ENCODE measurements around the gene ITPR1. TPM values are rescaled to one million over a fixed set of nuclear protein-coding genes. Genes with fewer than 3 reads are reported as not detected.
A peak's percentile ranks its signal among the peaks of the same experiment; 100 is the strongest.

Gene ITPR1
- total and polyA plus RNA-seq, 5 donors from 2014 or later: 6.9 to 97.5 (median 9.5) TPM

- H3K27ac Mint-ChIP-seq: no peak overlapping the region
- no peak overlapping the region for H3K4me3 ChIP-seq (ENCODE audit: low read depth, low read length)
- no peaks in the 10 kb centered on the region for H3K27me3 ChIP-seq (ENCODE audit: control insufficient read depth, insufficient read depth, low read length)
- ATAC-seq (ENCODE audit: low read depth in 2 of 2) (no peak), DNase-seq (no peak)
- peaks cover 69% of the 10 kb centered on the region for H3K36me3 Mint-ChIP-seq
- H3K27me3 Mint-ChIP-seq: peaks cover 4% of the 10 kb centered on the region
- no peak overlapping the region for H3K4me3 Mint-ChIP-seq
- H3K27ac ChIP-seq (ENCODE audit: insufficient read depth, low read length, poor library complexity, severe bottlenecking): no peak overlapping the region
- H3K4me1 ChIP-seq (ENCODE audit: control insufficient read depth, insufficient read depth, low read length, poor library complexity, severe bottlenecking): no peaks in the 10 kb centered on the region
- peaks cover 46% of the 10 kb centered on the region for H3K36me3 ChIP-seq (ENCODE audit: control insufficient read depth, insufficient read depth, low read length)
- no peaks in the 10 kb centered on the region for H3K9me3 Mint-ChIP-seq
- H3K4me1 Mint-ChIP-seq: no peaks in the 10 kb centered on the region
- no peaks in the 10 kb centered on the region for H3K9me3 ChIP-seq (ENCODE audit: control insufficient read depth in 2 of 2, low read length in 2 of 2)
These were observed 292.4 kb downstream of the ITPR1 start for GRCh38 chr3:4785551-4785950.

- no peaks in the 10 kb centered on the region for H3K9me3 Mint-ChIP-seq
These were observed 293.3 kb downstream of the ITPR1 start for GRCh38 chr3:4786431-4786830.

GRCh38 chr3:4791358-4791757 lies 298.2 kb downstream of the ITPR1 start:
- no peak for DNase-seq
- Histone ChIP-seq H3K27ac (ENCODE audit: insufficient read depth, low read length, poor library complexity, severe bottlenecking) (no peak overlapping the region), H3K4me1 (ENCODE audit: control insufficient read depth, insufficient read depth, low read length, poor library complexity, severe bottlenecking) (no peaks in the 10 kb centered on the region), H3K36me3 (ENCODE audit: control insufficient read depth, insufficient read depth, low read length) (peaks cover 42% of the 10 kb centered on the region), H3K9me3 (ENCODE audit: control insufficient read depth in 2 of 2, low read length in 2 of 2) (no peaks in the 10 kb centered on the region), H3K27me3 (ENCODE audit: control insufficient read depth, insufficient read depth, low read length) (no peaks in the 10 kb centered on the region), H3K4me3 (ENCODE audit: low read depth, low read length) (no peak overlapping the region)
- ATAC-seq (ENCODE audit: low read depth in 2 of 2): no peak
- Mint-ChIP-seq H3K4me1 (no peaks in the 10 kb centered on the region), H3K36me3 (peaks cover 72% of the 10 kb centered on the region), H3K27ac (peak overlapping the region in 1 of 3 donors; percentile 2), H3K4me3 (no peak overlapping the region), H3K9me3 (no peaks in the 10 kb centered on the region), H3K27me3 (no peaks in the 10 kb centered on the region)

More at GRCh38 chr3:4786431-4786830, 293.3 kb downstream of the ITPR1 start:
- no peak for DNase-seq
- H3K27ac Mint-ChIP-seq: peak overlapping the region in 1 of 3 donors; percentile 10
- H3K27me3 Mint-ChIP-seq: peaks cover 4% of the 10 kb centered on the region
- no peak overlapping the region for H3K4me3 Mint-ChIP-seq
- Histone ChIP-seq H3K27ac (ENCODE audit: insufficient read depth, low read length, poor library complexity, severe bottlenecking) (no peak overlapping the region), H3K9me3 (ENCODE audit: control insufficient read depth in 2 of 2, low read length in 2 of 2) (no peaks in the 10 kb centered on the region), H3K36me3 (ENCODE audit: control insufficient read depth, insufficient read depth, low read length) (peaks cover 49% of the 10 kb centered on the region), H3K4me1 (ENCODE audit: control insufficient read depth, insufficient read depth, low read length, poor library complexity, severe bottlenecking) (no peaks in the 10 kb centered on the region), H3K27me3 (ENCODE audit: control insufficient read depth, insufficient read depth, low read length) (no peaks in the 10 kb centered on the region), H3K4me3 (ENCODE audit: low read depth, low read length) (no peak overlapping the region)
- no peak for ATAC-seq (ENCODE audit: low read depth in 2 of 2)
- peaks cover 78% of the 10 kb centered on the region for H3K36me3 Mint-ChIP-seq
- H3K4me1 Mint-ChIP-seq: no peaks in the 10 kb centered on the region

- Histone ChIP-seq H3K36me3 (ENCODE audit: control insufficient read depth, insufficient read depth, low read length) (peaks cover 37% of the 10 kb centered on the region), H3K9me3 (ENCODE audit: control insufficient read depth in 2 of 2, low read length in 2 of 2) (no peaks in the 10 kb centered on the region)
These were observed 300.2 kb downstream of the ITPR1 start for GRCh38 chr3:4793311-4793710.

GRCh38 chr3:4794331-4794730 lies 301.2 kb downstream of the ITPR1 start:
- Histone ChIP-seq H3K36me3 (ENCODE audit: control insufficient read depth, insufficient read depth, low read length) (peaks cover 32% of the 10 kb centered on the region), H3K27ac (ENCODE audit: insufficient read depth, low read length, poor library complexity, severe bottlenecking) (no peak overlapping the region), H3K9me3 (ENCODE audit: control insufficient read depth in 2 of 2, low read length in 2 of 2) (no peaks in the 10 kb centered on the region), H3K27me3 (ENCODE audit: control insufficient read depth, insufficient read depth, low read length) (no peaks in the 10 kb centered on the region), H3K4me1 (ENCODE audit: control insufficient read depth, insufficient read depth, low read length, poor library complexity, severe bottlenecking) (no peaks in the 10 kb centered on the region), H3K4me3 (ENCODE audit: low read depth, low read length) (no peak overlapping the region)
- Mint-ChIP-seq H3K4me3 (no peak overlapping the region), H3K27ac (no peak overlapping the region), H3K4me1 (no peaks in the 10 kb centered on the region), H3K27me3 (no peaks in the 10 kb centered on the region), H3K36me3 (peaks cover 78% of the 10 kb centered on the region), H3K9me3 (no peaks in the 10 kb centered on the region)
- no peak for DNase-seq
- no peak for ATAC-seq (ENCODE audit: low read depth in 2 of 2)

More at GRCh38 chr3:4793311-4793710, 300.2 kb downstream of the ITPR1 start:
- peaks cover 79% of the 10 kb centered on the region for H3K36me3 Mint-ChIP-seq
- no peaks in the 10 kb centered on the region for H3K4me1 ChIP-seq (ENCODE audit: control insufficient read depth, insufficient read depth, low read length, poor library complexity, severe bottlenecking)
- DNase-seq (no peak), ATAC-seq (ENCODE audit: low read depth in 2 of 2) (no peak)
- H3K4me3 ChIP-seq (ENCODE audit: low read depth, low read length): no peak overlapping the region
- H3K4me3 Mint-ChIP-seq: no peak overlapping the region
- no peaks in the 10 kb centered on the region for H3K27me3 Mint-ChIP-seq
- no peak overlapping the region for H3K27ac ChIP-seq (ENCODE audit: insufficient read depth, low read length, poor library complexity, severe bottlenecking)
- H3K27ac Mint-ChIP-seq: no peak overlapping the region
- H3K9me3 Mint-ChIP-seq: no peaks in the 10 kb centered on the region
- no peaks in the 10 kb centered on the region for H3K27me3 ChIP-seq (ENCODE audit: control insufficient read depth, insufficient read depth, low read length)
- no peaks in the 10 kb centered on the region for H3K4me1 Mint-ChIP-seq

- H3K4me1 Mint-ChIP-seq: no peaks in the 10 kb centered on the region
- no peaks in the 10 kb centered on the region for H3K4me1 ChIP-seq (ENCODE audit: control insufficient read depth, insufficient read depth, low read length, poor library complexity, severe bottlenecking)
- no peaks in the 10 kb centered on the region for H3K9me3 Mint-ChIP-seq
- H3K36me3 ChIP-seq (ENCODE audit: control insufficient read depth, insufficient read depth, low read length): peaks cover 34% of the 10 kb centered on the region
- H3K36me3 Mint-ChIP-seq: peaks cover 81% of the 10 kb centered on the region
- H3K27ac Mint-ChIP-seq: no peak overlapping the region
- no peak for ATAC-seq (ENCODE audit: low read depth in 2 of 2)
- no peak overlapping the region for H3K27ac ChIP-seq (ENCODE audit: insufficient read depth, low read length, poor library complexity, severe bottlenecking)
- no peak overlapping the region for H3K4me3 ChIP-seq (ENCODE audit: low read depth, low read length)
- no peaks in the 10 kb centered on the region for H3K9me3 ChIP-seq (ENCODE audit: control insufficient read depth in 2 of 2, low read length in 2 of 2)
- no peak overlapping the region for H3K4me3 Mint-ChIP-seq
- no peaks in the 10 kb centered on the region for H3K27me3 ChIP-seq (ENCODE audit: control insufficient read depth, insufficient read depth, low read length)
- no peak for DNase-seq
- no peaks in the 10 kb centered on the region for H3K27me3 Mint-ChIP-seq
These were observed 301.6 kb downstream of the ITPR1 start for GRCh38 chr3:4794798-4795197.

GRCh38 chr3:4795905-4796304 lies 302.8 kb downstream of the ITPR1 start:
- H3K9me3 Mint-ChIP-seq: no peaks in the 10 kb centered on the region
- no peaks in the 10 kb centered on the region for H3K27me3 Mint-ChIP-seq
- peaks cover 37% of the 10 kb centered on the region for H3K36me3 ChIP-seq (ENCODE audit: control insufficient read depth, insufficient read depth, low read length)

GRCh38 chr3:4797201-4797705 lies 304.1 kb downstream of the ITPR1 start:
- H3K4me3 ChIP-seq (ENCODE audit: low read depth, low read length): no peak overlapping the region
- no peak overlapping the region for H3K27ac ChIP-seq (ENCODE audit: insufficient read depth, low read length, poor library complexity, severe bottlenecking)
- Mint-ChIP-seq H3K27ac (no peak overlapping the region), H3K4me3 (no peak overlapping the region), H3K9me3 (no peaks in the 10 kb centered on the region), H3K4me1 (peaks cover 0 to 2% (median 0%) of the 10 kb centered on the region in 4 donors), H3K27me3 (no peaks in the 10 kb centered on the region), H3K36me3 (peaks cover 75% of the 10 kb centered on the region)
- DNase-seq: no peak
- no peaks in the 10 kb centered on the region for H3K27me3 ChIP-seq (ENCODE audit: control insufficient read depth, insufficient read depth, low read length)
- H3K36me3 ChIP-seq (ENCODE audit: control insufficient read depth, insufficient read depth, low read length): peaks cover 25% of the 10 kb centered on the region
- ATAC-seq (ENCODE audit: low read depth in 2 of 2): no peak
- H3K9me3 ChIP-seq (ENCODE audit: control insufficient read depth in 2 of 2, low read length in 2 of 2): no peaks in the 10 kb centered on the region
- no peaks in the 10 kb centered on the region for H3K4me1 ChIP-seq (ENCODE audit: control insufficient read depth, insufficient read depth, low read length, poor library complexity, severe bottlenecking)

More at GRCh38 chr3:4795905-4796304, 302.8 kb downstream of the ITPR1 start:
- Mint-ChIP-seq H3K4me1 (no peaks in the 10 kb centered on the region), H3K4me3 (no peak overlapping the region), H3K27ac (no peak overlapping the region), H3K36me3 (peaks cover 81% of the 10 kb centered on the region)
- peak in 1 of 3 donors; percentile 11 for DNase-seq
- no peaks in the 10 kb centered on the region for H3K9me3 ChIP-seq (ENCODE audit: control insufficient read depth in 2 of 2, low read length in 2 of 2)
- no peak overlapping the region for H3K27ac ChIP-seq (ENCODE audit: insufficient read depth, low read length, poor library complexity, severe bottlenecking)
- H3K4me1 ChIP-seq (ENCODE audit: control insufficient read depth, insufficient read depth, low read length, poor library complexity, severe bottlenecking): no peaks in the 10 kb centered on the region
- H3K27me3 ChIP-seq (ENCODE audit: control insufficient read depth, insufficient read depth, low read length): no peaks in the 10 kb centered on the region
- H3K4me3 ChIP-seq (ENCODE audit: low read depth, low read length): no peak overlapping the region
- ATAC-seq (ENCODE audit: low read depth in 2 of 2): no peak
